Measurements from ENCODE around the gene RBM15. TPM values are rescaled to one million over a fixed set of nuclear protein-coding genes. Genes with fewer than 3 reads are reported as not detected.

The RBM15 gene
- total RNA-seq, 2 donors from 2014 or later: 16.5 to 17.0 TPM

DNA sequence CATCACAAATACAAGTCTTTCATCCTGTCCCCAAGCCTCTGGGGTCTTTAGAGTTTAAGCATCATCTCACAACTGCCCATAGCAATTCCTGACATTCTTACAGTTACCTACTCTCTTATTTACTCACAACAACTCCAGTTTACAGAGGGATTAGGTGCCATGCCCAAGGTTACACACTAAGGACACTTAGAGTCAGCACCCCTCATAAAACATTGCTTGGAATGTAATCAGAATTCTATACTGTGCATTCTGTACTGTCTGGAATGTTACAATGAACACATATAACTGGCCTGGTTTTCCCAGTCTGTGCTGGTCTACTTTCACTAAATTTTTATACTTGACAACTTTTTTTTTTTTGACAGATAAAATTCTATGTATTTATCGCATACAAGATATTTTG is 14.5 kb upstream of the RBM15 start:
- no peak for DNase-seq (ENCODE audit: low spot score)
- no peaks in the 10 kb centered on the region for H3K4me1 ChIP-seq
- no peaks in the 10 kb centered on the region for H3K27me3 ChIP-seq
- no peak overlapping the region for H3K27ac ChIP-seq
- no peaks in the 10 kb centered on the region for H3K36me3 ChIP-seq
- H3K9me3 ChIP-seq: no peaks in the 10 kb centered on the region
- no peak overlapping the region for H3K4me3 ChIP-seq
- TF ChIP-seq, protein P1, sequence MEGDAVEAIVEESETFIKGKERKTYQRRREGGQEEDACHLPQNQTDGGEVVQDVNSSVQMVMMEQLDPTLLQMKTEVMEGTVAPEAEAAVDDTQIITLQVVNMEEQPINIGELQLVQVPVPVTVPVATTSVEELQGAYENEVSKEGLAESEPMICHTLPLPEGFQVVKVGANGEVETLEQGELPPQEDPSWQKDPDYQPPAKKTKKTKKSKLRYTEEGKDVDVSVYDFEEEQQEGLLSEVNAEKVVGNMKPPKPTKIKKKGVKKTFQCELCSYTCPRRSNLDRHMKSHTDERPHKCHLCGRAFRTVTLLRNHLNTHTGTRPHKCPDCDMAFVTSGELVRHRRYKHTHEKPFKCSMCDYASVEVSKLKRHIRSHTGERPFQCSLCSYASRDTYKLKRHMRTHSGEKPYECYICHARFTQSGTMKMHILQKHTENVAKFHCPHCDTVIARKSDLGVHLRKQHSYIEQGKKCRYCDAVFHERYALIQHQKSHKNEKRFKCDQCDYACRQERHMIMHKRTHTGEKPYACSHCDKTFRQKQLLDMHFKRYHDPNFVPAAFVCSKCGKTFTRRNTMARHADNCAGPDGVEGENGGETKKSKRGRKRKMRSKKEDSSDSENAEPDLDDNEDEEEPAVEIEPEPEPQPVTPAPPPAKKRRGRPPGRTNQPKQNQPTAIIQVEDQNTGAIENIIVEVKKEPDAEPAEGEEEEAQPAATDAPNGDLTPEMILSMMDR (IDR thresholded peaks at IDR 0.05): no peak

DNA sequence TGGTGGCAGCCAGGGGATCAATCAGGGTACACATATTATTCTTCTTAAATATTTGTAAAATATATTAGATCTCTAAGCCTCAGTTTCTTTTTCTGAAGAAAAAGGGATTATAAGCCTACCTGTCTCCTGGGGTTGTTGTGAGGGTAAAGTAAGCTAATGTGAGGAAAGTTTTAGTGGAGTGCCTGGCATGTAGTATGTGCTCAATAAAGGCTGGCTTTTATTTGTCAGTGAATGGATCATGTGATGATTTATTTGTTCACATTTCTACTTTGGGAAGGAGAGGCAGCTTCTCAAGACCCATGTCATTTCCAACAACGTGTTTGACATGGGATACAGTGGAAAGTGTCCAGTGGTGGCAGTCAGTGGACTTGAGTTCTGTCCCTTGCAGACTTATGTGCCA is 12.4 kb upstream of the RBM15 start:
- H3K27ac ChIP-seq: no peak overlapping the region
- H3K4me1 ChIP-seq: no peaks in the 10 kb centered on the region
- H3K4me3 ChIP-seq: no peak overlapping the region
- H3K36me3 ChIP-seq: no peaks in the 10 kb centered on the region
- DNase-seq (ENCODE audit: low spot score): no peak
- no peaks in the 10 kb centered on the region for H3K9me3 ChIP-seq
- no peaks in the 10 kb centered on the region for H3K27me3 ChIP-seq
- TF ChIP-seq, protein P1 (IDR thresholded peaks at IDR 0.05): no peak

DNA sequence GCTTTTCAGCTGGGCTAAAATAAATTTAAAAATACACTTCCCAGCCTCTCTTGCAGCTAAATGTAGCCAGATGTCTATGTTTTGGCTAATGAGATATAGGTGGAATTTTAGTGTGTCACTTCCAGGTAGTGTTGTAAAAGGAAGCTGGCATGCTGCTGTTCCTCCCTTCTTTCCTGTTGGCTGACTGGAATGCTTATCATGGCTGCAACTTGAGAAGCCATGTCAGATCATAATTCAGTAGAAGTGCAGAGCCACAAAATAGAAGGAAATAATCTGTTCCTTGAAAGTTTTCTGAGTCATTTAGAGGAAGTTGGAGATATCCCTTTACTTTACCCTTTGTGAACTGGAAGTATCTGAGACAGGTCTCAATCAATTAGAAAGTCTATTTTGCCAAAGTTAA is 10.9 kb upstream of the RBM15 start:
- Histone ChIP-seq H3K9me3 (no peaks in the 10 kb centered on the region), H3K27me3 (no peaks in the 10 kb centered on the region), H3K27ac (no peak overlapping the region), H3K36me3 (no peaks in the 10 kb centered on the region), H3K4me1 (no peaks in the 10 kb centered on the region), H3K4me3 (no peak overlapping the region)
- no peak for DNase-seq (ENCODE audit: low spot score)
- TF ChIP-seq, protein P1 (IDR thresholded peaks at IDR 0.05): no peak

DNA sequence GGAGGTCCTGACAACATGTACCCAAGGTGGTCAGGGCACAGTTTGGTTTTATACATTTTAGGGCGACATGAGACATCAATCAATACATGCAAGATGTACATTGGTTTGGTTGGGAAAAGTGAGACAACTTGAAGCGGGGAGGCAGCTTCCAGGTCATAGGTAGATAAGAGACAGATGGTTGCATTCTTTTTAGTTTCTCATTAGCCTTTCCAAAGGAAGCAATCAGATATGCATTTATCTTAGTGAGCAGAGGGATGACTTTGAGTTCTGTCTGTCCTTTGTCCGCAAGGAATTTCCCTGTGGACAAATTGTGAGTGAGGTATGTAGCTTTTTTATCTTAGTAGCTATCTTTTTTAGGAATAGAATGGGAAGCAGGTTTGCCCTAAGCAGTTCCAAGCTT is 10.5 kb upstream of the RBM15 start:
- Histone ChIP-seq H3K27me3 (no peaks in the 10 kb centered on the region), H3K4me3 (no peak overlapping the region), H3K4me1 (no peaks in the 10 kb centered on the region), H3K36me3 (no peaks in the 10 kb centered on the region), H3K27ac (no peak overlapping the region), H3K9me3 (no peaks in the 10 kb centered on the region)
- TF ChIP-seq, protein P1 (IDR thresholded peaks at IDR 0.05): no peak
- no peak for DNase-seq (ENCODE audit: low spot score)

DNA sequence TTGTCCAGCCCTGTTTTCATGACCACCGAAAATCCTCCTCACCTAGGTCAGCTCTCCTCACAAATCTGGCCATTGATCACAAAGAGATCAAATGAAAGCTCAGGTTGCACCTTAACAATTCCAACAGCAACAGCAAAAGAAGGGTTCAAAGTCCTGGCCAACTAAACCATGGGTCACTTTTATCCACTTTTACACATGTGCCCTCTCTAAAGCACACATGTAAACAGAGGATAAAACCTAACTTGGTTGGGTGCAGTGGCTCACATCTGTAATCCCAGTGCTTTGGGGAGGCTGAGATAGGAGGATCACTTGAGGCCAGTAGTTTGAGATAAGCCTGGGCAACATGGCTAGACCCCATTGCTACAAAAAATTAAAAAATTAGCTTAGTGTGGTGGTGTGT is 3.9 kb upstream of the RBM15 start:
- peaks cover under 1% of the 10 kb centered on the region for H3K36me3 ChIP-seq
- H3K27ac ChIP-seq: no peak overlapping the region
- no peak overlapping the region for H3K4me3 ChIP-seq
- no peaks in the 10 kb centered on the region for H3K9me3 ChIP-seq
- TF ChIP-seq, protein P1 (IDR thresholded peaks at IDR 0.05): no peak
- peaks cover 0 to 21% of the 10 kb centered on the region in 2 donors for H3K4me1 ChIP-seq
- no peak for DNase-seq (ENCODE audit: low spot score)
- no peaks in the 10 kb centered on the region for H3K27me3 ChIP-seq

DNA sequence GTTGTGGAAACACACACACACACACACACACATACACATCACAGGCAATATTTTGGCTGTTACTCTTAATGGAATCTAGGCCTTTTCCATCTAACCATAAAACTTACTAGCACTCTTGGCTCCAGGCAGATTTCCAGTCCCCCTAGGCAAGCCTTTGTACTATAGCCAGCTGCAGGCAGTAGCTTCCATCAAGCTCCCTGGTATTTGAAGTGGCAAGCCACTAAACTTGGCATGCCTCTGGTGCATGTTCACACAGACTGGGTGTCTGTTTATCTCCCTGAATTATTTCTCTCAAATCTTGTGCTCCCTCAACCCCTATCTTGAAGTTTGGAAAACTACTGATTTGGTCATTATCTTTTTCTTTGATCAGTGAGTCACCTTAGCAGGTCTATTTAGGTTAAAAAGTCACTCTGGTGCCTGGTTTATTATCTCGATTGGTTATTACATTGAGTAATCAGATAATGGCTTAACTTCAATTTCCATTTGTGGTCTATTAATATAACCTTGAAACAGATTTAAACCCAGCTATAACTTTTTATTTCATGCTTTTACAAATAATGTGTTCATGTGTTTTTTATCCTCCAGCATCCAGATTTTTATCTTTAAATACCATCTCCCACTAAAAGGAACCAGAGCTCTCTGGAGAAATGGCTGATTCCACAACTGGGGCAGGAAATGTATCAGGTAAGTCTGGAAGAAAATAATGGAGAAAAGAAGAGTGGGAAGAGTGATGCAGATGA is 2.7 kb upstream of the RBM15 start:
- Histone ChIP-seq H3K36me3 (peaks cover 13% of the 10 kb centered on the region), H3K4me3 (no peak overlapping the region), H3K27me3 (no peaks in the 10 kb centered on the region), H3K27ac (peak overlapping the region in 1 of 2 donors; percentile 98), H3K9me3 (no peaks in the 10 kb centered on the region), H3K4me1 (peaks cover 0 to 33% of the 10 kb centered on the region in 2 donors)
- DNase-seq (ENCODE audit: low spot score): no peak
- TF ChIP-seq, protein P1 (IDR thresholded peaks at IDR 0.05): no peak

Data from right atrium auricular region (tissue), 2 donors.